HG03439 (cell line): ENCODE measurements around the gene ARHGEF11.

Source experiments
- ATAC-seq: cut with Tn5 transposase; IDR thresholded peaks from one replicate; pipeline ENCODE4 v1.9.1; 2021; ENCODE audit warnings: mild to moderate bottlenecking, moderate library complexity; ENCODE audit not compliant: unreplicated experiment

The ARHGEF11 gene

GRCh38 chr1:156957634-156958033, 87.9 kb downstream of the ARHGEF11 start:
- no peak for ATAC-seq

DNA sequence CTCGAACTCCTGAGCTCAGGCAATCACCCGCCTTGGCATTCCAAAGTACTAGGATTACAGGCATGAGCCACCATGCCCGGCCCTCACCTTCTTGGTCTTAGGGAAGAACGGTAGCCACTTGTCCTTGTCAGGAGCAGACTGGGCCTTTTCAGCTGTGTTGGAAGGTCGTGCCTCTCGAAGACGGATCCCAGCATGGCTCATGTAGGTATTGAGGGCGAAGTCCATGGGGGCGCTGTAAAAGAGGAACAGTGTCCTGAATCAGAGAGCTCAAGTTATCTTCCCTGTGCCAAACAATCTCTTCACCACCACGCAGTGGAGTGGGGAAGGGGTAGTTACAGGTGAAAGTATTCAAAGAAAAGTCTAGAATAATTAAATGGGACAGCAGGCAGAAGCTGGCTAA, 89.2 kb downstream of the ARHGEF11 start:
- no peak for ATAC-seq

DNA sequence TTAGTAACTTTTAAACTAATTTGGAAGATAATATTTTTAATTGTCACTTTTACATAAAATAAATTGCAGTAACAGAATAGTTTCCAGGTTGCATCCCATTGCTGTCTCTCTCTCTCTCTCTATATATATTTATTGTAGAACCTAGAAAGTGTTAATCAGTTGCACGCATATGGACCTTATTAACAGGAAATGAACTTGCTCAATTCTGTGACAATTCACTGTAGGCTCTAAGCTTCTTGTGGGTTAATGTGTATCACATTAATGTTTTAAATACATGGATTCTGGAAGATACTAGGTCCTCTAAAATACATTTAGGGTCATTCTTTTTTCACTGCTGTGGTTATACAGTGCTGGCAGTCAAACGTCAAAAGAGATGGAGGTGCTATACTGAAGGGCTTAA, 92.0 kb downstream of the ARHGEF11 start:
- no peak for ATAC-seq

GRCh38 chr1:156951371-156951770, 94.2 kb downstream of the ARHGEF11 start:
- ATAC-seq: no peak

DNA sequence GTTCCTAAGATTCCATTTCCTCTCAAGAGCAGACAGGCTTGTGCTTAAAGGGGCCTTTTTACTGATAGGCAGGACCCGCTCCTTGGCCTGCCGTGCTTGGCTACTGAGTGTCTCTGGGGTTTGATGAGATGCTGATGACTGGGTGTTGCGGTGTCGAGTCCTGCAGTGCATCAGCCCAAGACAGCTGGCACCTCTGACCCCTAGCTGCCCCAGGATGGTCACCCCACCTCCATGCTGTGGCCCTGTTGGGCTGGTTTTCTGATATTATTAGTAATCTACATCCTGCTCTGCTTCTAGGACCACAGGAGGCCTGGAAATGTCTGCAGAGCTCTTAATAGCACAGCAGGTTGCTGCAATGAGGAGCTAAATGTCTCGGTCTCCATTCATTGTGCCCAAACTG, 96.4 kb downstream of the ARHGEF11 start:
- no peak for ATAC-seq

DNA sequence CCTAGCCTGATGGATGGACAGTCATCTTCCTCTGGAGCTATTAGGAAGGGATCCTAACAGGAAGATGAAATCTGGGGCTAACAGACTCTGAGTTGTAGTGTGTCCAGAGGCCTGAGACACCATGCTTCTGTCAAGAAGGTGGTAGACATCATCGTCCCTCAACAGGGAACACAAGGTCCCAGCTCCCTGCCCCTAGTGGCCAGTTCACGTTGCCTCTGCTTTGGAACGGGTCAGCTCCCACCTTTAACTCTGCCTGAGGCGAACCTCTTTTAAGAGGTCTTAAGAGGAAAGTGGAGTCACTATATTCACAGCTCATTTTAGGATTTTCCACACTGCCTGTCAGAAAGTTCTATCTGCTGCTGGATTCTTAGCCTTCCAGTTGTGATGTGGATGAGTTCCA, 96.8 kb downstream of the ARHGEF11 start:
- no peak for ATAC-seq

GRCh38 chr1:156947818-156948525, 97.6 kb downstream of the ARHGEF11 start:
- ATAC-seq: no peak

DNA sequence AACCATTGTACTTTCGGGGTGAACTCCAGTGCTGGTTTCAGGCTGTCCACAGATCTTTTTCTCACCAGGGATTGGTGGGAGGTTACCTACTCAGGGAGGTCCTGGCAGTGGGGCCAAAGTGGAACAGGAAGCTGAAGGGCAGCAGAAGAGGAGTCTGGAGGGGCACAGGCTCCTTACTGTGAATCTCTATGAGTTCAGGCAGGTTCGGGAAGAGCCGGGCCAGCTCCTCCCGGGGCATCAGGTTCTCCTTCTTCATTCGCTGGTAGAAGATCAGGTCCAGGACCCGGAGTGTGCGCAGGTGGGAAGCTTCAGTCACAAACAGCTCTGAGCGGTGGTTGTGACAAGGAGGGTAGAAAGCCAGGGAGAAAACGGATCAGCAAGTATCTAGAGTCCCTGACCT, 98.4 kb downstream of the ARHGEF11 start:
- no peak for ATAC-seq

GRCh38 chr1:156945881-156946661, 99.5 kb downstream of the ARHGEF11 start:
- no peak for ATAC-seq

GRCh38 chr1:156944848-156945247, 100.7 kb downstream of the ARHGEF11 start:
- no peak for ATAC-seq

GRCh38 chr1:156944268-156944667, 101.3 kb downstream of the ARHGEF11 start:
- ATAC-seq: no peak

DNA sequence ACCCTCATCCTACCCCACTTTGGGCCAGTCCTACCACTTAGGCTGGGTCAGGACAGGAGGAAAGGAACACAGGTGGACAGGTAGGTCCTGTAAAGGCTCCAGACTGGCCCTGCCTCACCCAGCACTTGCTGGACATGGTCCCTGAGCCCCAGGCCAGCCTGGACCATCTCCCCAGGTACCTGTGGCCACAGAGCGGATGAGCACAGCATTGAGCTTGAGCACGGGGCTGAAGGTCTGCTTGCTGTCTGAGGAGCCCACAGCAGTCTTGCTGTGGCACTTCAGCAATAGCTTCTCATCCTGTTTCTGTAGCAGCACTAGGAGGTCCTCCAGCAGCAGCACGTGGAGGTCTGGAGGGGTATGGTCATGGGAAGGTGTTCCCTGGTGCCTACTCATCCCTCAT, 101.8 kb downstream of the ARHGEF11 start:
- no peak for ATAC-seq

DNA sequence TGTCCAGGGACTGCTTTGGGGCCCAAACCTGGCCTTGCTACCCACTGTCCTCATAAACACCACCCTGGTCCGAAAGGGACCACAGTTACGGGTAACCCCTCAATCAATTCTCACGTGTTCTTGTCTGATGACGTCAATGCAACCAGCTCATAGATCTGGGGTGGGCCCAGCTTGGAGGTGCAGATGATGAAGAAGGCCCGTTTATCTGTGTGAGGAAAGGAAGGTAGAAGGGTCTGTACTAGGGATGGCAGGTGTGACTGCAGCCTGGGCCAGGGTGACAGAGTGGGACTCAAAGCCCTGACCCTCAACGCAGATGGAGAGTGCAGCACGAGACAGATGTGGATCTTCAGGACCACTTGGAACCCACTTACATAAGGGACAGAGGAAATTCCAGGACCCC, 103.0 kb downstream of the ARHGEF11 start:
- no peak for ATAC-seq

- no peak for ATAC-seq
These were observed 103.4 kb downstream of the ARHGEF11 start for GRCh38 chr1:156942176-156942575.

DNA sequence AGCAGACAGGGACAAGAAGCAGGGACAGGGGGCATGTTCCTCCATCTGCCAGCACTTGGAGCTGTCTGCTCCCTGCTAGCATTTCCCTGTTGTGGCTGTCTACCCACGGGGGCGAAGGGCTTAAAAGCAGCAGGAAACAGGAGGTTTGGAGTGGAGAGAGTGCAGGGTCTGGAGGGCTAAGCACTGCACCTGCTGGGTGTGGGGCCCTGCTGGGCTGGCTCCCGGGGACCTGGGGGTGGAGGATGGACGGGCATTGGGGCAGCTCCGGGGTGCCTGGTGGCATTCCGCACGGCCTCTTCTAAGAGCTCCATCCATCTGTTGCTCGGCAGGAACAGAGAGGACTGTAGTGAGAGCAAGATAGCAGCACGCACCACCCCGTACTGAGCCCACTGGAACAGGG, 103.9 kb downstream of the ARHGEF11 start:
- no peak for ATAC-seq

DNA sequence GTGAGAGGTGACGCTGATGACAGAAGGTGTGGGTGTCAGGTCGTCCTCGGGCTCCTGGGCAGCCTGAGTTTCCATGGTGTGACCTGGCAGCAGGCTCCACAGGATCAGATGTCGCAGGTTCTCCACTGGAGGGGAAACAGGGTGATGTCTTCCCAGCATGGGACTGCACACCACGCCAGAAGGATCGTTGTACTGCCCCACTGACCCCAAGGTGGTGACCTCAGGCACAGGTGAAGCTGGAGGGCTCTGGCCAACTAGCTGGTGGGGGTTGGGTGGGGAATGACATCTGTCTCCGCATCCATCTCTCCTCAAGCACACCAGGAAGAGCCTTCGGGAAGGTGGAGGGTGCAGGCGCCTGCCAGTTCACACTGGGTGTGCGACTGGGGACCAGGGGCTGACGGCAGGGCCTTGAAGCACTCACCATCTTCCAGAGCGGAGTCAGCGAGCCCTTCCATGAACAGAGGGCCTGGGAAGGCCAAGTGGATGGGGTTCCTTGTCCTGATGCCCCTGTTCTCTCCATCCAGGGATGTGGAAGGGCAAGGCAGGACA, 105.7 kb downstream of the ARHGEF11 start:
- ATAC-seq: no peak

GRCh38 chr1:156938813-156939212, 106.7 kb downstream of the ARHGEF11 start:
- ATAC-seq: no peak

DNA sequence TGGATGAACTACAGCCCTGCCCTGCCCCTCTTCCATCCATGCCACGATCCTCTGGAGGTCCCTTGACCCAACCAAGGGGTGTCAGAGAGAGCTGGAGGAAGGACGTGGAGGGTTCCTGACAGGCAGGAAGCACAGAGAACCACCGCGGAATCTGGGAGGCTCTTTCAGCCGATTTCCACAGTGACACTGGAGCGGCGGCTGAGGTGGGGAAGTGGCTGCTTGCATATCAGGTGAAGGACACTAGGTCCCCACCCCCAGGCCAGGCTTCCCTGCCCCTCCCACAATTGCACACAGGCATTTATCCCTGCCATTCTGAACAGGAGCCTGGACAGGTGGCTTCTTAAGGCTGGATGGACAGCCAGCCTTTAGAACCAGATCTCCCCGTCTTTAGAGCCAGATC, 107.7 kb downstream of the ARHGEF11 start:
- no peak for ATAC-seq

DNA sequence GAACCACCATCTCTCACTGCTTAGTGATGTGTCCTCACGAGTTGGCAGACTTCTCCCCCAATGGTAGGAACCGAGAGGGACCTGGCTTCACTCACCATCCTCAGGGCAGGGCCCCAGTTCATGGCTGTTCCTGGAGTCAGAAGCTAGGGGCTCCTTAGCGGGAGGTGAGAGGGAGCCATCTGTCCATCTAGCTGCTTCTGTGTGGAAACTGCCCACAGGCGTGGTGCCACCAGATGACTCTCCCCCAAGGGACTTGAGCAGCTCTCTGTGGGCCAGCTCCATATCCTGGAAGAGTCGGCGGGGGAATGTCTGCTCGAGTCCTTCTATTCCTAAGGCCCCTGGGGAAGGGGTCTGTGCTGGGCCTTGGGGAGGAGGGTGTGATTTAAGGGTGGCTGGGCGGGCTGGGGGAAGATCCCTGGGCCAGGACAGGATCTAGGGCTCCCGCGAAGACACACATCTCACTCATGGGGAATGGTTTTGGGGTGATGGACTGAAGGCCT, 108.8 kb downstream of the ARHGEF11 start:
- ATAC-seq: no peak

GRCh38 chr1:156936191-156936590, 109.4 kb downstream of the ARHGEF11 start:
- ATAC-seq: no peak

DNA sequence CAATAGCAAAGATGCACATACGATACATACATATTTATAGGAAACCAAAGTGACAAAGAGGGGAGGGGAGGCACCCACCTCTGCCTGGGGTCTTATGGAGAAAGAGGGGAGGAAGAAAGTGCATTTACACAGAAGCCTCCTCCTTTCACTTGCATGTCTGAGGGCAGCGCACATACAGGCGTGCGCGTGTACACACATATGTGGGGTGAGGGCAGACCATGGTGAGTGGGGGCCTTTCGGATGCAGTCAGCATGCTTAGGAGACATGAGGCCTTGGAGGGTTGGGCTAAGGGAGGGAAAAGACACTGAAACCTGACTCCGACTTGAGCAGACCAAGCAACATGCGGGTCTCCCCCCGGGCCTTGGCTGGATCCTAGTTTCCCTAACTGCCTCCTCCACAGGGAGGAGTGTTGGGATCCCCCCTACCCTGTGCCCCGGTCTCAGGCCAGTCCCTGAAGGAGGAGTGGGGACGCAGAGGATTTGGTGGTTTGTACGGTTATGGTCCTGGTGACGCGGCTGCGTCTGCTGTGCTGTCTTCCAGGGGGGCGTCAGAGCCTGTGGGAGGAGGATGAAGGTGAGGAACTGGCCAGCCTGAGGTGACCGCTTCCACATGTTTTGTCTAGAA, 109.9 kb downstream of the ARHGEF11 start:
- ATAC-seq: no peak

- ATAC-seq: no peak
These were observed 112.4 kb downstream of the ARHGEF11 start for GRCh38 chr1:156933136-156933535.
